GM21528 (cell line): Measurements from ENCODE around the gene CLEC16A.

Experiments used
- ATAC-seq: cut with Tn5 transposase; IDR thresholded peaks from one replicate; pipeline ENCODE4 v1.9.1; 2021; ENCODE audit warnings: mild to moderate bottlenecking, moderate library complexity; ENCODE audit not compliant: unreplicated experiment, low FRiP score

The CLEC16A gene

DNA sequence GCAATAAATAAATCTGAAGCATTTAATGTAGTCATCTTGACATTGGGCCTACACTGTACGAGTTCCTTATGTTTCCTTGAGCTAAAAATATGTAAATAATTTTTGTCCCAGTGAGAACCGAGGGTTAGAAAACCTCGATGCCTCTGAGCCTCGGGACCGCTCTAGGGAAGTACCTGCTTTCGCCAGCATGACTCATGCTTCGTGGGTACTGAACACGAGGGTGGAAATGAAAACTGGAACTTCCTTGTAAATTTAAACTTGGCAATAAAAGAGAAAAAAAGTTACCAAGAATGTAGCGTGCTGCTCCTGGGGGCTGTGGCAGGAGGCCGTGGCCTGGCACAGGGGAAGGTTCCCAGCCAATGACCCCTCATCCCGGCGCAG, 237.5 kb downstream of the CLEC16A start:
- ATAC-seq, result no peak

DNA sequence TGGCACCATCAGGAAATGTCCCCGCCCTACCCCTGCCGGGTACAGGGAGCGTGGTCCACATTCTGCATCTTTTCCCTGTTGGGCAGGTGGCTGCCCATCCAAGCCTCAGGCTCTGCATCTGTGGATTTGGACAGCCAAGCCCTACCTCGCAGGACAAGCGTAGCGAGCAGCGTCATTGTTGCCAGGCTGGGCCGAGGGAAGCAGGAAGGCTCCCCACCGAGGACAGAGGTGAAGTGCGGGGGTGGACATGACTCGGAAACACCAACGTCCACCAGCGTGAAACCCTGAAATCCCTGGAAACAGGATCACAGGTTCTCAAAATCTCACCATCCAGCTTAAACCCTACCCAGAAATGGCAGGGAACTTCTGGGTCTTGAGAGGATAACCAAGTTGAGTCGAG, 238.0 kb downstream of the CLEC16A start:
- no peak for ATAC-seq

- no peak for ATAC-seq
Measured at GRCh38 chr16:11183035-11183812, 238.9 kb downstream of the CLEC16A start.

DNA sequence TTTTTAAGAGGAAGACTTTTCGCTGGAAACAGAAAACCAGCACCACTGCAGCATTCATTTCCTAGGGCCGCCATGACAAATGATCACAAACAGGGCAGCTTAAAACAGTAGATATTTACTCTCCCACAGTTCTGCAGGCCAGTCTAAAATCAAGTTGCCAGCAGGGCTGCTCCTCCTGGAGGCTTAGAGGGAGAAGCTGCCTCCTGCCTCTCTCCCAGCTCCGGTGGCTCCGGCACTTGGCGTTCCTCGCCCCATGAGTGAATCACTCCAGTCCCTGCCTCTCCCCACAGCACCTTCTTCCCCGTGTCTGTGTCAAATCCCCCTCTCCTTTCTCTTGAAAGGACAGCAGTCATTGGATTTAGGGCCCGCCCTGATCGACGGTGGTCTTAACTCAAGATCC, 239.6 kb downstream of the CLEC16A start:
- ATAC-seq, result no peak

DNA sequence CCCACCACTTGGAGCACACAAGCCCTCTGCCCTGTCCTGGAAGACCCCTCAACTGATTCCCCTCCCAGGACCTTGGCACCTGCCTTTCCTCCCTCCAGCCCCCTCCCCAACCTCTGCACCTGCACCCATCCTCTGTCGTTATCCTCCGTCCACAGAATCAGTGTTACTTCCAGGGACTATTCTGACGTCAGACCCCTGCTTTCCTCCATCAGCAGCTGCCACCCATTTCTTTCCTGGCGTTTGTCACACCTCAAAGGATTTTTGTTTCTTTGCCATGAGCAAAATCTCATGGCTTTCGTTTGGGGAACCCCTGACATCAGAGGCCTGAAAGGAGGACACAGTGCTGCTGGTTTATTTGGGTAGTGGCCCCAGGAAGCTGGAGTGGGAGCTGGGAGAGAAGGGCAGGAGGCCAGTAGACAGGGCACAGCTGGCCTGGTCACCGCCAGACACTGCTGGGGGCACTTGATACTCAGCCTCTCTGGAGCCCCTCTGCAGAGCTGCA, 243.2 kb downstream of the CLEC16A start:
- ATAC-seq, result no peak

DNA sequence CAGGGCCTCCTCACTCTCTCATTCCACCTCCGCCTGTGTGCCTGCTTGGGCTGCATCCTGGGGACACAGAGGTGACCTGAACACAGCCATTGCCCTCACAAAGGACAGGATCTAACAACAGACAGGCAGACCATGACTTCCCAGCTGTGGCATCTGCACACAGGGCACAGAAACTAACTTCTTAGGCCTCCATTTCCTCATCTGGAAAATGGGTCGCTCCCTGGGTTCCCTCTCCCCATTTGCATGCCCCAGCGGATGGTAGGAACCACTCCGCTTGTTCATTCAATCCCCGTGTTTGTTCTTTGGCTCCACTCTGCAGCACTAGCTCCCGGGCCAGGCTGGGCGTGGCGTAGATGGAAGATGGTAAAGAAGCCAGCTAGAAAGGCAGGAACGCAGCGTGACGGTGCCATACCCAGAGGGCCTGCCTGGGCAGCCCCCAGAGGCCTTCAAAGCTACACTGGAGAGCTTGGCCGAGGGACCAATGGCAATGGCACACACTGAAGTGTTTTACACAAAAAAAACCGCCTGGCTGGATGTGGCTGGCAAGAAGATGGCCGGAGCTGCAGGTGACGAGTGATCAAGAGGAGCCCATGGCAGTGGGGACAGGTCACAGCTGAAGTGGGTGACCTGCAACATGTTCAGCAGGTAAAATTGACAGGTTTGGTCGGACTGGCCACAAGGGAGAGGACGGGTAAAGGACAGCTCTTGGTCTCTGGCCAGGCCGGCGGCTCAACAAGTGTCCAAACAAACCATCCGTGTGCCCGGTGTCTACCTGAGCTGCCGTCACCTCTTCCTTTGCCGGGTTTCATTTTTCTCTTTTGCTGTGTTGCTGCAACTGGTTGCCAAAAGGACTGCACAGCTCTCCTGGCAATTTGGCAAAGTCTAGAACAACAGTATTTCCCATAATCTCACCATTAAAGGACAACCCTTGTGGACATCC, 244.7 kb downstream of the CLEC16A start:
- ATAC-seq, result no peak

- ATAC-seq, result no peak
Measured at GRCh38 chr16:11190588-11191560, 246.5 kb downstream of the CLEC16A start.

- ATAC-seq, result no peak
Measured at GRCh38 chr16:11191665-11192064, 247.3 kb downstream of the CLEC16A start.

GRCh38 chr16:11193494-11193893, 249.1 kb downstream of the CLEC16A start:
- no peak for ATAC-seq

DNA sequence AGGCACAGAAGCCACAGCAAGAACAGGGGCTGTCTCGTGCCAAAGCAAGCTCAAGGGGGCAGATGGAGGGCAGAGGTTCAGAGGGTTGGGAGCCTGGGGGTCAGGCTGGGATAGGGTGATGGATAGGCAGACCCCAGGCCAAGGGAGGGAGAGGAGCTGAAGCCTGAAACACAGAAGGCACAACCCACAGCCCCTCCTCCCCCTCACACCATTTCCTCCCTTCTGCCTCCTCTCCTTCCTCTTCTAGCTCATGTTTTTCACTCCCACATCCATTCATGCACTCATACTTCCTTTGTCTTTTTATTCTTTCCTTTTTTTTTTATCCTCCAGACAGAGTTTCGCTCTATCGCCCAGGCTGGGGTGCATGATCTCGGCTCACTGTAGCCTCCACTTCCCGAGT, 250.5 kb downstream of the CLEC16A start:
- ATAC-seq, result no peak

- no peak for ATAC-seq
Measured at GRCh38 chr16:11196286-11196828, 252.0 kb downstream of the CLEC16A start.

DNA sequence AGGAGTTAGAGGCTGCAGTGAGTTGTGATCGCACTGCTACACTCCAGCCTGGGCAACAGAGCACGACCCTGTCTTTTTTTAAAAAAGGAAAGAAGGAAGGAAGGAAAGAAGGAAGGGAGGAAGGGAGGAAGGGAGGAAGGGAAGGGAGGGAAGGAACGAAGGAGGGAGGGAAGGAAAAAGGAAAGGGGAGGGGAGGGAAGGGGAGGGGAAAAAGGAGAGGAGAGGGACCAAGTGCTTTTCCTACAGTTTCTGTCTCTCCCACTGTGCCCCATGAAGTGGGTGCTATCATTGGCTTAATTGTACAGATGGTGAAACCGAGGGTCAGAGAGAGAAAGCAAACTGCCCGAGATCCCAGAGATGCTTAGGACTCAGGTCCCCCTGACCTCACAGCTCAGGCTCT, 254.0 kb downstream of the CLEC16A start:
- ATAC-seq, result no peak

- no peak for ATAC-seq
Measured at GRCh38 chr16:11198828-11199227, 254.5 kb downstream of the CLEC16A start.

DNA sequence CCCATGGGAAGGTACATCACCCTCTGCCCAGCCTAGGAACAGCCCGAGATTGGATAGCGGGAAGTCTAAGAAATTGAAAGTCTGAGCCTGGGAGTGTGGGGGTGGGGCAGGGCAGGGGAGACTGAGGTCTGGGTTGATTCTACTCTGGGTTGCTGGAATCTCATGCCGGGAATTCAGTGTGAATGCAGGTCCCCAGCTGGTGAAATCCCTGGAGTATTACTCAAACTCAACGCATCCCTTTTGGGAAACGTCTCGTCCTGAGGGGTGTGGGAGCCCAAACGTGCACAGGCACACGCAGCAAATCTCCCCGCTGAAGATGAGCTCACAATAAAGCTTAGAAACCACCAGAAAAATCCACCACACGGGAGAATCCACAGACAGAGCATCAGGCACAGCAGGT, 256.2 kb downstream of the CLEC16A start:
- no peak for ATAC-seq

GRCh38 chr16:11201498-11202259, 257.3 kb downstream of the CLEC16A start:
- no peak for ATAC-seq

- ATAC-seq, result no peak
Measured at GRCh38 chr16:11202260-11203091, 258.1 kb downstream of the CLEC16A start.

GRCh38 chr16:11203111-11203623, 258.8 kb downstream of the CLEC16A start:
- ATAC-seq, result no peak

DNA sequence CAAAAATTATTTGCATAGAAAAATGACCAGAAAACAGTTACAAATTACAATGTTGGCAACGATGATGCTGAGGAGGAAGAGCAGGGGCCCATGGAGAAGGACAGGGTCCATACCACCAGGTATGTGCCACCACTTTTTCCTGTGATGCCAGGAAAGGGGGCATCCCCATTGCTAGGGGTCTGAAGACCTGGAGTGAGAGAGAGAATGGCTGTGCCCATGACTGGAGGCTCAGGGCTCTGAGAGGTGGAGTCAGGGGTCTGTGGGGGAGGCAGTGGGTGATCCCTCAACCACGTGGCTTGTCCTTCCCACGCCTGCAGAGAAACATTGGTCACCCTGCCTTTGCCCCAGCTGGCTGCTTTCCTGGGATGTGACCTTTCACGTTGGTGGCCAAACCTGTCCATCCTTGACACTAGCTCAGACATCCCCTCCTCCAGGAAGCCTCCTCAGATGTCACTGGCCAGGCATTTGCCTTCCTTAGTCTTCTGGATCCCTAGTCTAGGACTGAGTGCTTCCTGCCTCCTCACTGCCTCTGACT, 260.2 kb downstream of the CLEC16A start:
- no peak for ATAC-seq
